ENCODE data around the gene GPSM1. TPM values are rescaled to one million over a fixed set of nuclear protein-coding genes. Genes with fewer than 3 reads are reported as not detected.
A peak's percentile ranks its signal among the peaks of the same experiment; 100 is the strongest.

The GPSM1 gene
- total RNA-seq, 2 donors from 2014 or later = 2.3 to 3.4 TPM

DNA sequence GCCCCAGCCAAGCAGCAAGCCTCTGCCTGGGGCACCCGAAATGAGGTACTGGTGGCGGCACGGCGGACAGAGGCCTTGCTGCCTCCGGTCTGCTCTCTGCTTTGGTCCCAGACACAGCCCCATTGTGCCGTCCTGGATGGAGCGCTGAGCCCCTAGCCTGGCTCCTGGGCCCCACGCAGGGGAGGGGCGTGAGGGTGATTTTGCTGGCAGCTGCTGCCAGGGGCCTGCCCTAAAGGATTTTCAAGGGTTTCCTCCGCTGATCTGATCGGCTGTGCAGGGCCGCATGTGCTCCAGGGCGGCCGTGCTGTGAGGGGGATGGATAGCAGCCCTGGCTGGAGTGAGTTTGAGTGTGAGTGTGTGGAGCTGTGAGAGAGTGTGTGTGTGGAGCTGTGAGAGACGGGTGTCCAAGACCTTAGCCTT lies 1.3 kb downstream of the GPSM1 start:
- Histone ChIP-seq H3K9me3 (no peaks in the 10 kb centered on the region), H3K4me3 (peak overlapping the region; percentile 45), H3K4me1 (no peaks in the 10 kb centered on the region), H3K36me3 (no peaks in the 10 kb centered on the region), H3K27ac (no peak overlapping the region), H3K9ac (ENCODE audit: low read depth in 2 of 2, low read length in 2 of 2) (peak overlapping the region; percentile 51 to 71), H3K27me3 (peaks cover 10% of the 10 kb centered on the region)
- DNase-seq = no peak
- intact Hi-C loops (cut with DNase I) = no loop called here
- TF ChIP-seq, protein P1, sequence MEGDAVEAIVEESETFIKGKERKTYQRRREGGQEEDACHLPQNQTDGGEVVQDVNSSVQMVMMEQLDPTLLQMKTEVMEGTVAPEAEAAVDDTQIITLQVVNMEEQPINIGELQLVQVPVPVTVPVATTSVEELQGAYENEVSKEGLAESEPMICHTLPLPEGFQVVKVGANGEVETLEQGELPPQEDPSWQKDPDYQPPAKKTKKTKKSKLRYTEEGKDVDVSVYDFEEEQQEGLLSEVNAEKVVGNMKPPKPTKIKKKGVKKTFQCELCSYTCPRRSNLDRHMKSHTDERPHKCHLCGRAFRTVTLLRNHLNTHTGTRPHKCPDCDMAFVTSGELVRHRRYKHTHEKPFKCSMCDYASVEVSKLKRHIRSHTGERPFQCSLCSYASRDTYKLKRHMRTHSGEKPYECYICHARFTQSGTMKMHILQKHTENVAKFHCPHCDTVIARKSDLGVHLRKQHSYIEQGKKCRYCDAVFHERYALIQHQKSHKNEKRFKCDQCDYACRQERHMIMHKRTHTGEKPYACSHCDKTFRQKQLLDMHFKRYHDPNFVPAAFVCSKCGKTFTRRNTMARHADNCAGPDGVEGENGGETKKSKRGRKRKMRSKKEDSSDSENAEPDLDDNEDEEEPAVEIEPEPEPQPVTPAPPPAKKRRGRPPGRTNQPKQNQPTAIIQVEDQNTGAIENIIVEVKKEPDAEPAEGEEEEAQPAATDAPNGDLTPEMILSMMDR (IDR thresholded peaks at IDR 0.05) = no peak

DNA sequence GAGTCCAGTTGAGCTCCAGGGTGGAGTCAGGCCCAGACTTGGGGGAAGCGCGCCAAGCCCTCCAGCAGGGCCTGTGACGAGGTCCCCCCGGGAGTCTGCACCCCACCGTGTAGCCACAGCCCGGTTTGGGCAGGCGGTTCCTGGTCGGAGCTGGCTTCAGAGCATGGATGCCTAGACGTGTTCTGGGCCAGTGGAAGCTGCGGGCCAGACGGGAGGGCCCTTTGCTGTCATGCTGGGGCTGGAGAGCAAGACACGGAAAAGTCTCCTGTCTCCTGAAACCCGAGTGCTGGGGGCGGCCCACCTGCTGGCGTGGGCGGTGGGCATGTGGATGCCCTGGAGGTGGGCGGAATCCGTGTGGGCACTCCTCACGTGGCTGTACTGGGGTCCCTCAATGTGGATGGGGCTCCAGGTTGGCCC lies 1.9 kb downstream of the GPSM1 start:
- Histone ChIP-seq H3K9me3 (no peaks in the 10 kb centered on the region), H3K9ac (ENCODE audit: low read depth in 2 of 2, low read length in 2 of 2) (peak overlapping the region in 1 of 2 donors; percentile 71), H3K27ac (no peak overlapping the region), H3K4me1 (no peaks in the 10 kb centered on the region), H3K4me3 (no peak overlapping the region), H3K36me3 (no peaks in the 10 kb centered on the region), H3K27me3 (peaks cover 10% of the 10 kb centered on the region)
- intact Hi-C loops (cut with DNase I) = no loop called here
- no peak for DNase-seq
- TF ChIP-seq, protein P1 (IDR thresholded peaks at IDR 0.05) = no peak

DNA sequence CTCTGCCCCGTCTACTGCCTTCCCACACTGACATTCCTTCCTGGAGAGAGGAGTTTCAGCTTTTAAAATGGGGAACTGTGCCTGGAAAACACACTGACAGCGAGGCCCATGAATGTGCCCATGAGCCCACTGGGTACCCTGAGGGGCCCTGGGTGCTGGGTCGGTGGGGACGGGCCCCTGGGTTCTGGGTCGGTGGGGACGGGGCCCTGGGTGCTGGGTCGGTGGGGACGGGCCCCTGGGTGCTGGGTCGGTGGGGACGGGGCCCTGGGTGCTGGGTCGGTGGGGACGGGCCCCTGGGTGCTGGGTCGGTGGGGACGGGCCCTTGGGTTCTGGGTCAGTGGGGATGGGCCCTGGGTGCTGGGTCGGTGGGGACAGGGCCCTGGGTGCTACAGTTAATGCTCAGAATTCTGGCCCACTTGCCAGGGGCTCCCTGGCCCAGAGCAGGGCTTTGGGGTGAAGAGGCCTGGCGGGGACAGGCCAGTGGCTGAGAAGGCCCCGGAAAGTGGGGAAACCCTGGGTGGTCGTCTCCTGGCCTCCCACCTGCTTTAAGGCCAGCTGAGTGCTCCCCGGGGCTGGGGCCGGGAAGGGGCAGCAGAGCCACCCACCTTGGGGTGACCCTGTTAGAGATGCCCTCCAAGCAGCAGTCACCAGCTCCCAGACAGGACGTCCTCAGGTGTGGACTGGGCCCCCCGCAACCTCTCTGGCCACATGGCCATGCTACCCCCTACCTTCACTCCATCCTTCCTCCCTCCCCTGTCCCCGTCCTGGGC lies 2.5 kb downstream of the GPSM1 start:
- intact Hi-C loops (cut with DNase I) = loop anchor here (10.0 kb wide), 1 partner anchor 305 kb away; no protein-coding TSS in a partner anchor
- TF ChIP-seq, protein P1 (IDR thresholded peaks at IDR 0.05) = no peak
- Histone ChIP-seq H3K36me3 (no peaks in the 10 kb centered on the region), H3K4me1 (no peaks in the 10 kb centered on the region), H3K9me3 (no peaks in the 10 kb centered on the region), H3K9ac (ENCODE audit: low read depth in 2 of 2, low read length in 2 of 2) (no peak overlapping the region), H3K4me3 (no peak overlapping the region), H3K27me3 (peaks cover 10% of the 10 kb centered on the region), H3K27ac (no peak overlapping the region)
- no peak for DNase-seq

DNA sequence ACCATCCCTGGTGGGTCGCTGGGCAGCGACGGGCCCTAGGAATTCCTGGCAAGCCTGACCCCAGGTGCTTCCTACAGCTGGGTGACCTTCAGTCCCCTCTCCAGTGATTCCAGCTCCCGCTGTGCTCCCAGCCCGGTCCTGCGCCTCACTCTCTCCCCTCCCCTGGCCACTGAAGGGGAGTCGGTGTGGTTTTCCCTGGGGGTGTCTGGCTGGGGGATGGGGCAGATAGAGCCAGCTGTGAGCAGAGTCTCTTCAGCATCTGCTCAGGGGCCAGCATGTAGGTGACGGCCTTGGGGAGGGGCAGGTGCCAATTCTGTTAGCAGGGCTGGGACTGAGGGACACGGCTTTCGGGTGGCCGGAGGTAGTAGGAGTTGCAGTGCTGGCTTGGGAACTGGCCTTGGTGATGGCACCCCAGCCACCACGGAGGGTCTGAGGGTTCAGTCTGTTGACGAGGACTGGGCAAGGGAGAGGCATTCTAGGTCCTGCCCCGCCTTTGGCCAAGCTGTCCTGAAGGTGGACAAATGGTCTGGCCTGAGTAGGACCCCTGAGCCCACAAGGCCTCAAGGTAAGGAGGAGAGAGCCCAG lies 3.2 kb downstream of the GPSM1 start:
- no peaks in the 10 kb centered on the region for H3K36me3 ChIP-seq
- H3K27me3 ChIP-seq = peaks cover 10% of the 10 kb centered on the region
- no peak overlapping the region for H3K4me3 ChIP-seq
- no peak overlapping the region for H3K27ac ChIP-seq
- no peaks in the 10 kb centered on the region for H3K4me1 ChIP-seq
- TF ChIP-seq, protein P1 (IDR thresholded peaks at IDR 0.05) = no peak
- H3K9me3 ChIP-seq = no peaks in the 10 kb centered on the region
- intact Hi-C loops (cut with DNase I) = loop anchor here (10.0 kb wide), 1 partner anchor 304 kb away; no protein-coding TSS in a partner anchor
- no peak for DNase-seq
- no peak overlapping the region for H3K9ac ChIP-seq (ENCODE audit: low read depth in 2 of 2, low read length in 2 of 2)

DNA sequence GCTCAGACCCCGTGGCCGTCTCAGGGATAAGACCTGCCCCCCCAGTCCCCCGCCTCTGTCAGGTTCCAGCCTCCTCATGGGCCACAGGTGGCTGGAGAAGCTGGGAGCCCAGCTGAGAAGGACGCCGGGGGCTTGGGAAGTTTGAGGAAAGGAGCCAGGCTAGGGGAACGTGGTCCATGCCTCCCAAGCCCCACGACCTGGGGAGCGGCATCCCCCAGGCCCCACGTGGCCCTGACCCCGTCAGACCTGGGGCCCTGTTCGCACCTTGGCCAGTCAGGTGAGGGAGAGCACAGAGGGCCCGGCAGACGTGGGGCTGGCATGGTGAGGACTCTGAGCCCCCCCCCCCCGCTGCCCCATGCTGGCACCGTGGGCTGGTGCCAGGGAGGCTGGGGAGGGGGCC lies 3.7 kb downstream of the GPSM1 start:
- Histone ChIP-seq H3K4me1 (no peaks in the 10 kb centered on the region), H3K27ac (no peak overlapping the region), H3K4me3 (no peak overlapping the region), H3K36me3 (no peaks in the 10 kb centered on the region), H3K9ac (ENCODE audit: low read depth in 2 of 2, low read length in 2 of 2) (no peak overlapping the region), H3K9me3 (no peaks in the 10 kb centered on the region), H3K27me3 (peaks cover 8% of the 10 kb centered on the region)
- intact Hi-C loops (cut with DNase I) = loop anchor here (10.0 kb wide), 1 partner anchor 304 kb away; no protein-coding TSS in a partner anchor
- no peak for DNase-seq
- TF ChIP-seq, protein P1 (IDR thresholded peaks at IDR 0.05) = no peak
